DND-41 (cell line): Measurements from ENCODE around the gene WHRN.

Experiments used
- ATAC-seq: fragments of 200-7000 bp; cut with Tn5 transposase; 3 replicates; pipeline ENCODE4 v1.9.1; 2021; ENCODE audit warnings: low read depth; ENCODE audit not compliant: insufficient read depth
- DNase-seq: peaks from one replicate; pipeline ENCODE4 v3.0.0-alpha.2; 2020
- H2AFZ ChIP-seq: 2 replicates; pipeline ENCODE4 v1.6.0; 2012; ENCODE audit warnings: low read depth, low read length
- H3K27ac ChIP-seq: 2 replicates; pipeline ENCODE4 v1.5.1; 2012; ENCODE audit warnings: low read length, inconsistent platforms
- H3K27me3 ChIP-seq: fragments of 200-600 bp; sonication (generic); 2 replicates; pipeline ENCODE4 v1.6.0; 2012; ENCODE audit warnings: low read length, mild to moderate bottlenecking, inconsistent platforms; ENCODE audit not compliant: insufficient read depth, poor library complexity
- H3K36me3 ChIP-seq: 2 replicates; pipeline ENCODE4 v1.5.1; 2012; ENCODE audit warnings: low read length, inconsistent platforms; ENCODE audit not compliant: insufficient read depth
- H3K4me1 ChIP-seq: 2 replicates; pipeline ENCODE4 v1.5.1; 2012; ENCODE audit warnings: mild to moderate bottlenecking, low read length; ENCODE audit not compliant: insufficient read depth
- H3K4me2 ChIP-seq: 2 replicates; pipeline ENCODE4 v1.6.0; 2012; ENCODE audit warnings: mild to moderate bottlenecking, moderate library complexity, low read length, inconsistent platforms; ENCODE audit not compliant: insufficient read depth
- H3K4me3 ChIP-seq, 2 experiments: fragments of 200-600 bp in 1 of 2; shearing (Covaris generic) in 1 of 2; 2 replicates each; pipeline ENCODE4 v1.5.1; 2012 to 2016; ENCODE audit warnings: inconsistent platforms in 2 of 2, low read length in 2 of 2, mild to moderate bottlenecking in 2 of 2, low read depth in 1 of 2, moderate library complexity in 1 of 2
- H3K79me2 ChIP-seq: 2 replicates; pipeline ENCODE4 v1.6.0; 2012; ENCODE audit warnings: low read length, inconsistent platforms; ENCODE audit not compliant: insufficient read depth
- H3K9ac ChIP-seq: 2 replicates; pipeline ENCODE4 v1.6.0; 2012; ENCODE audit warnings: low read depth, mild to moderate bottlenecking, inconsistent platforms, low read length, moderate library complexity
- H3K9me3 ChIP-seq: 2 replicates; pipeline ENCODE4 v1.5.1; 2012; ENCODE audit warnings: low read length, moderate library complexity, mild to moderate bottlenecking, inconsistent platforms; ENCODE audit not compliant: insufficient read depth, severe bottlenecking
- H4K20me1 ChIP-seq: 2 replicates; pipeline ENCODE4 v1.6.0; 2012; ENCODE audit warnings: low read length; ENCODE audit not compliant: insufficient read depth
- EZH2 ChIP-seq: IDR thresholded peaks from 3 replicates; pipeline ENCODE4 v1.6.1; 2012; ENCODE audit warnings: borderline replicate concordance, low read depth, mild to moderate bottlenecking, moderate library complexity, low read length, inconsistent platforms; ENCODE audit not compliant: severe bottlenecking
- TF ChIP-seq, protein P1 (sequence below): IDR thresholded peaks from 2 replicates; pipeline ENCODE4 v1.5.1; 2012; ENCODE audit warnings: borderline replicate concordance, low read length, moderate library complexity, mild to moderate bottlenecking; ENCODE audit not compliant: poor library complexity, severe bottlenecking; ENCODE audit errors: extremely low read depth

The WHRN gene

DNA sequence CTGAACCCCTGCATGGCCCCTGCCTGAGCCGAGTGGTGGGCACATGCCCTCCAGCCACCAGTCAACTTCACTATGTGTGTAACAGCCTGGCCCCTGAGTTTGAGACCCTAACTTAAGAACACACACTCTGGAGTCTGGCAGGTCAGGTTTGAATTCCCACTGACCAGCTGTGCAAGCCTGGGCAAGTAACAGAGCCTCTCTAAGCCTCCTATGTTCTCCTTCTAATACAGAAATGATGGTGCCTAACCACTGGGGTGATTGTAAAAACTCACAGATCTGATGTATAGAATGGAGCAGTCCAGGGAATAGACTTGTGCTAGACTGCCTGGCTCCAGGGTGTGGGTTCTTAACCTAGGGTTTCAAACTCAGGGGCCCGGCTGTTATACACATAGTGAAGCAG lies 100.7 kb downstream of the WHRN start:
- DNase-seq, result no peak
- ATAC-seq, result no peak
- Histone ChIP-seq H3K27ac (no peak overlapping the region), H3K4me2 (no peak overlapping the region), H3K9ac (no peak overlapping the region), H3K36me3 (no peaks in the 10 kb centered on the region), H4K20me1 (no peaks in the 10 kb centered on the region), H3K4me3 (no peak overlapping the region), H3K79me2 (no peaks in the 10 kb centered on the region), H2AFZ (no peak overlapping the region), H3K4me1 (peaks cover 7% of the 10 kb centered on the region), H3K9me3 (no peaks in the 10 kb centered on the region), H3K27me3 (no peaks in the 10 kb centered on the region)
- TF ChIP-seq, protein P1, sequence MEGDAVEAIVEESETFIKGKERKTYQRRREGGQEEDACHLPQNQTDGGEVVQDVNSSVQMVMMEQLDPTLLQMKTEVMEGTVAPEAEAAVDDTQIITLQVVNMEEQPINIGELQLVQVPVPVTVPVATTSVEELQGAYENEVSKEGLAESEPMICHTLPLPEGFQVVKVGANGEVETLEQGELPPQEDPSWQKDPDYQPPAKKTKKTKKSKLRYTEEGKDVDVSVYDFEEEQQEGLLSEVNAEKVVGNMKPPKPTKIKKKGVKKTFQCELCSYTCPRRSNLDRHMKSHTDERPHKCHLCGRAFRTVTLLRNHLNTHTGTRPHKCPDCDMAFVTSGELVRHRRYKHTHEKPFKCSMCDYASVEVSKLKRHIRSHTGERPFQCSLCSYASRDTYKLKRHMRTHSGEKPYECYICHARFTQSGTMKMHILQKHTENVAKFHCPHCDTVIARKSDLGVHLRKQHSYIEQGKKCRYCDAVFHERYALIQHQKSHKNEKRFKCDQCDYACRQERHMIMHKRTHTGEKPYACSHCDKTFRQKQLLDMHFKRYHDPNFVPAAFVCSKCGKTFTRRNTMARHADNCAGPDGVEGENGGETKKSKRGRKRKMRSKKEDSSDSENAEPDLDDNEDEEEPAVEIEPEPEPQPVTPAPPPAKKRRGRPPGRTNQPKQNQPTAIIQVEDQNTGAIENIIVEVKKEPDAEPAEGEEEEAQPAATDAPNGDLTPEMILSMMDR, result no peak
- no peak for TF ChIP-seq EZH2

DNA sequence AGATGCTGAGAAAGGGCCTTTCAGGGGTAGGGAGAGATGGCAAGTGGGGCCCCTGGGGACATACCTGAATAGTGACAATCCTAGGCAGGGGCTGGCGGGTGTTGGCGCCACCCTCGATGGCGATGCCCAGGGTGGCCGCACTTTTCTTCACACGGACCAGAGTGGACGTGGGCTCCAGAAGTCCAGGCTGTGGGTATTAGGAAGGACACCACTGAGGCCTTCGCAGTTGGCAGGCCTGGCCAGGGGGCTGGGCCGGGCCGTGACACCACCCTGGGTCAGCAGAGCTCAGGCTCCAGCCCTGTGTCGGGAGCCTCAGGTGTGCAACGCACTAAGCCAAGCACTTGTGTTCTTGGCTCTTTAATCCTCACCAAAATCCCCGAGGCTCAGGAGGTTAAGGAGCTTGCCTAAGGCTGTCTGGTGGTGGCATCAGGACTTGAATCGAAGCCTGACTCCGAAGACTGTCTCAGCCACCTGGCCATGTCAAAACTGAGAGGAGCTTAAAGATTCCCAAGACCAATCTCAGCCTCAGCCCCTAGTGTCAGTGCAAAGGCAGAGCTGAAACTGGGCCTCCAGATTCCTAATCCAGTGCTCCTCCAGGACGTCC lies 102.0 kb downstream of the WHRN start:
- no peak for ATAC-seq
- Histone ChIP-seq H3K4me1 (peaks cover 11% of the 10 kb centered on the region), H3K36me3 (no peaks in the 10 kb centered on the region), H2AFZ (no peak overlapping the region), H3K79me2 (no peaks in the 10 kb centered on the region), H3K4me3 (no peak overlapping the region), H3K27me3 (no peaks in the 10 kb centered on the region), H3K4me2 (no peak overlapping the region), H4K20me1 (no peaks in the 10 kb centered on the region), H3K9ac (no peak overlapping the region), H3K9me3 (no peaks in the 10 kb centered on the region), H3K27ac (no peak overlapping the region)
- DNase-seq, result no peak
- TF ChIP-seq, protein P1, result no peak
- no peak for TF ChIP-seq EZH2

DNA sequence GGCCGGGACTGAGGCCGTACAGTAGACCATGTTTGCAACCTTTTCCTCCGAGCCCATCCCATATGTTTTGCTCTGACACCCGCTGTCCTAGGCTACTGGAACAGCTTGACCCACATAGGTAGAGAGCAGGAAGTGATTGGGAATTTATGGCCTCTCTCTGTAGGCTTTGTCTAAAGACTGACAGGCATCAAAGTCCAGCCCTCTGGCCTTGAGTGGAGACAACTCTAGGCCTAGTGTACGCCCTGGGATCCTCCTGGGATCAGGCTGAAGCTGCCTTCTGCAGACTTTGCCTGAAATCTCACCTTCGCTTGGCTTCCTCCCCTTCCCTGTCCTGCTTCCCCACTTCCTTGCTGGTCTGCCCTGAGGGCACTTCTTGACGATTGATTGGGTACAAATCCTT lies 103.9 kb downstream of the WHRN start:
- no peak for TF ChIP-seq EZH2
- TF ChIP-seq, protein P1, result no peak
- H3K4me3 ChIP-seq, result no peak overlapping the region
- H3K4me1 ChIP-seq, result peaks cover 25% of the 10 kb centered on the region
- ATAC-seq (no peak), DNase-seq (no peak)
- H3K4me2 ChIP-seq, result no peak overlapping the region
- H3K9me3 ChIP-seq, result no peaks in the 10 kb centered on the region
- H2AFZ ChIP-seq, result no peak overlapping the region
- H3K79me2 ChIP-seq, result peaks cover 13% of the 10 kb centered on the region
- no peak overlapping the region for H3K27ac ChIP-seq
- H3K9ac ChIP-seq, result no peak overlapping the region
- no peaks in the 10 kb centered on the region for H3K36me3 ChIP-seq
- H3K27me3 ChIP-seq, result no peaks in the 10 kb centered on the region
- H4K20me1 ChIP-seq, result peaks cover 3% of the 10 kb centered on the region; the same call in 1 of the 2 replicates
